GM08714 (cell line): ENCODE data around the gene PGM5.
A peak's percentile ranks its signal among the peaks of the same experiment; 100 is the strongest.

Experiments used
- H3K4me3 ChIP-seq: fragments of 200-500 bp; sonication (Bioruptor generic); 2 replicates; pipeline ENCODE4 v1.5.1; 2014; ENCODE audit warnings: mild to moderate bottlenecking, low read length, inconsistent platforms
- ZNF274 ChIP-seq: IDR thresholded peaks from 2 replicates; pipeline ENCODE4 v1.6.1; 2012; ENCODE audit warnings: mild to moderate bottlenecking, low read depth, low read length

Gene PGM5

DNA sequence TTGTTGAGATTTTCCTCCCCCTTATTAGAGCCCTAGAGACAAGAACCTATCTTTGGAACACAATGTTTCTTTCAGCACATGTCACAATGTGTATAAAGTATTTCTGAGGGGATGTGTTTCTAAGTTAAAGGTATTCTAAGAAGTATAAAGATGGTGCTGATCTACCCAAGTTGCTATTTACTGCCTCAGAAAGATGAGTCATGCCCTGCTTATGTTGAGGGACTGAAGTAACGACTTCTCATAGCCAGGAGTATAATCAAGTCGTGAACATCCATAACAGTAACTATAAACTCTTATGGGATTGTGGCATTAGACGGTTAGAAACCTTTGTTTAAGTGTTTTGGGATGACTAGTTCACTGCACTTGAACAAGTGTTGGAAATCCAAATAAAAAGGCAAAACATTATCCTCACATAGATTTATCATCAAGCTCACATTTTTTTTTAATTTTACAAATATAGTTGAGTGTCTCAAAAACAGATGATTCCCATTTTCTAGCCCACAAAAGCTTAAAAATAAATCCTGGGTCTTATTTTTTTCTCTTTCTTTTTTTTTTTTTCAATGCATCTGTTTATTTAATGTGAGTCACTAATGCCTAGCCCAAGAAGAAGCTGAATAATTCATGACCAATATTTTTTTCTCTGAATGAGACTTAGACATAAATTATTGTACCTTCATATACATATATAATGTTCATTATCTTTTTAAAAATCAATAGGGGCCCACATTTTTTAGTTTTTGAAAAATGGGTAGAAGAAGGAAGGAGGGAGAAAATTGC, 196.5 kb downstream of the PGM5 start:
- no peak for TF ChIP-seq ZNF274
- H3K4me3 ChIP-seq = no peak overlapping the region

DNA sequence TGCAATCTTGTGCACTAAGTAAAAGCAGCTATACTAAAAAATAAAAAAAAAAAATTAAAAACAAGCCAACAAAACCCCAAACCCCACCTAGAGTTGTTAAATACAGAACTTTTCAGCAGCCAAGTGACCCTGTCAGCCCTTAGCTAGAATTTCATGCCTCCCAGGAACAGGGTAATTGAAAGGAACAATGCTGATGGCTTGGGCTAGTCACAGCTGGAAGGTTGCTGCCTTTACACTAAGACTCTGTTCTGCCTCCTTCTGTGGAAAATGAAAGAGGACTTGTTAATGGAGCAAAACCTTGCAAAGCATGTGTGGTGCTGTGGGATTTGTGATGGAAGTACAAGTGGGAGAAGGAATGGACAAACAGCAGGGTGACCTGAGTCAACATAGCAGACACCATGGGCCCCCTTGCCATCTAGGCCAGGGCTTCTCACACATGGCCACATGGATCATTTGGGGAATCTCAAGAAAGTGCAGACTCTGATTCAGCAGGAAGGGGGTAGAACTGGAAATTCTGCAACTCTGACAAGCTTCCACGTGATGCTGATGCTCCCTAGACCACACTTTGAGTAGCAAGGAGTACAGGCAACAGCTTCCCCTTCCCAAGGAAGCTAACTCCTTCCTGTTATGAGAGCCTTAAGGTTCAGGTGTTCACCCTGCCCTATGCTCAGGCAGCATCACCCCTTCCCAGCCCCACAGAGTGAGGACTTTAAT, 199.2 kb downstream of the PGM5 start:
- H3K4me3 ChIP-seq = no peak overlapping the region
- TF ChIP-seq ZNF274 = no peak

DNA sequence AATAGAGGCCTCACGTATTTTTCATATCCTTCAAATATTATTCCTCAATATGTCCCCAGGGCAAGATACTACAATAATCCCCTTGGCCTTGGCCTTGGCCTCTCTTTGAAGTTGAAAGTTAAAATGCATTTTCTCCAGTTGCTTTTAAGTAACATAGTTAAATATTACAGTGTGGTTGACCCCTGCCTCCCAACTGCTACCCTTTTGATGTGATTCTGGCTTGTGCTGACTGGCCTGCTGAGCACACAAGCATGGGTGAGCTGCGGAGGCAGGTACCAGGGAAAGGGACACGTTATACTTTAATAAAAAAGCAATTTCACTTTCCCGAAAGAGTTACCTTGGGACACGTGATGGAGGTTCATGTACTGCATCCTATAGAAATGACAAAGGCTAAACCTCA, 202.1 kb downstream of the PGM5 start:
- no peak for TF ChIP-seq ZNF274
- no peak overlapping the region for H3K4me3 ChIP-seq

DNA sequence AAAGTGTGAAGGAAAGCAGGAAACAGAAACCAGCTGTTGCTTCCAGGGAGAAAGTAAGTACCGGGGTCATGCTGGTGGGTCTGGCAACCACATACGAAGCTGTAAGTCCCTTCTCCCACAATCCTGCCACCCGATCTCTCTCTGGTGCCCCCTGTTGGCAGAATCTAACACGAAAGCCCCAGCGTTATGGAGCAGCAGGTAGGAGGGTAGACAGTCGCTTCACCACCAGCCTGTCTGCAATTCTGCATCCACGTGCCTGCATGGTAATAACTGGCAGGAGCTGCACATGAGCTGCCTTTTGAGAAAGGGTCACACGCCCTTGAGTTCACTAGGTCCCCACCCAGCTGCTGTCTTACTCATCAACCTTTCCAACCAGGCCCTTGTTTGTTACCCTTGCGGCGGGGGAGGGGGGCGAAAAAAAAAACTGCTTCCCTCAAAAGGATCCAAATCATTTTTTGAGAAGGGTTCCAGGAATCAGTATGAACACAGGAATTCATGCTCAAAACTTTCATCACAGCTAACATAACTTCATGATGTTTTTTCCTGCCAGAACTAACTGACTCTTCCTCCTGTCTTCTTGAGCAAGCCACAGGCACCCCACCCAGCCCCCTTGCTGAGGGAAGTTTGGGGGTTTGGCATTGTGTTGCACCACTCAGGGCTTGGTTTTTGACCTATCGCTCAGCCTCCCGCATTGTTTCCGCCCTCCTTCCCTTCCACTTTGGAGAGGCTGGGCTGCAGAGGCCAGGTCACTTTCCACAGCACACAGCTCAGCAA, 203.8 kb downstream of the PGM5 start:
- no peak overlapping the region for H3K4me3 ChIP-seq
- TF ChIP-seq ZNF274 = no peak

DNA sequence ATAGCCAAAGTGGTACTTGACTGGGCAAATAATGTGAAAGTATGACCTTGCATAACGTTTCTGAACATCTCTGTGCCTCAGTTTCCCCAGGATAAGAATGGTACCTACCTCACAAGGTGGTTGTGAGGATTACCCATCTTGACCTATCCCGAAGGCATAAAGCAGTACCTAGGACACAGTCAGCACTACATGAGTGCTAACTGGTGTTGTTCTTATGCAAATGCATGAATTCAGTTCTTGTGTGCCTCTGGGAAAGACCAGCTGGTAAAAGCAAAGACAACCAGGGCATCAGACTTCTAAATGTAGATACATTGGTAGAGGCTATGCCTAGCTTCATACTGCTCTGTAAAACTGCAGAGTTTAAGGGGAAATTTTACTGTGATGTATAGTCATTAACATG, 206.1 kb downstream of the PGM5 start:
- no peak overlapping the region for H3K4me3 ChIP-seq
- no peak for TF ChIP-seq ZNF274

DNA sequence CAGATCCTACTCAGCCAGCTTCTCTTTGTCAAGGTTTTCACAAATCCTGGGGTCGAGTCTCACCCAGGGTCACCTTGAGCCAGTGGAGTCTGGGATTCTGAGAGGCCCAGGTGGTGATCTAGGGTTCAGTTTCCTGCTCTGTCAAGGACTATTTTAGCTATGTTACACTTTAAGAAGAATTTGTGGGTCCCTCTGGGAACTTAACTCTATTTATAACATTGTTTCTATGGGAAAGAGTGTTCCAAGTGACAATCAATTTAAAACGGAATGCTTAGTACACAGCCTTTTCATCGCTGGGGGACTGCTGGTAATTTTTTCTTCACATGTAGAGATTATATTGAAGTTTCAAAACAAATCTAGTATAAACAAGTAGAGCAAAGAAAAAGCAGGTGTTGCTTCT, 211.2 kb downstream of the PGM5 start:
- TF ChIP-seq ZNF274 = no peak
- no peak overlapping the region for H3K4me3 ChIP-seq

DNA sequence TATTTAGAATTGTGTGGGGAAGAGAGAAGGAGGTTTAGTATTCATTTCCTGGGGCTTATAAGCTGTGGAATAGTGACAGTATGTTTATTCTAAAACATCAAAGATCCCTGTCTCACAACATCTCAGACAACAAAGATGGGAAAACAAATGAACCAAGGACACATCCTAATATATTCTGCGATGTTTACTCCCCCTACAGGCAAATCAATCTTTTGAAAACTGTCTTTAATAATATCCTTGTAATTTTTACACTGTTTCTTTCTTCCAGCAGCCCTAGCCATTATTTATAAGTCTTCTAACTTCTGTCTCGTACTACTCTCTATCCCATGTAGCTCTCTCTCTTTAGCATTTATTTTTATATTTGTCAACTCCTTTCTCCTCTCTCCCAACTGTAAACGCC, 217.7 kb downstream of the PGM5 start:
- TF ChIP-seq ZNF274 = no peak
- no peak overlapping the region for H3K4me3 ChIP-seq

DNA sequence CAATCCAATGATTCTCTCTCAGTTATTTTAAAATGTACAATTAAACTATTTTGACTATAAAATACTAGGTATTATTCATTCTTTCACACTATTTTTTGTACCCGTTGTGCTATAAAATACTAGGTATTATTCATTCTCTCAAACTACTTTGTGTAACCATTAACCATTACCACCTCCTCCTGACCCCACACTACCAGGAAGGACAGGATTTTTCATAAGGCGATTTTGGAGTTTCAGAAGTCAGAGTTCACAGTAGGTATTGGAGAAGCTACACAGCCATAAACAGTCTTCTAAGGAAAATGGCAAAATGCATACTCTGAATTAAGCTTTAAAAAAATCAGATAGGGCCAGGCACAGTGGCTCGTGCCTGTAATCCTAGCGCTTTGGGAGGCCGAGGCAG, 219.4 kb downstream of the PGM5 start:
- no peak for TF ChIP-seq ZNF274
- H3K4me3 ChIP-seq = no peak overlapping the region

DNA sequence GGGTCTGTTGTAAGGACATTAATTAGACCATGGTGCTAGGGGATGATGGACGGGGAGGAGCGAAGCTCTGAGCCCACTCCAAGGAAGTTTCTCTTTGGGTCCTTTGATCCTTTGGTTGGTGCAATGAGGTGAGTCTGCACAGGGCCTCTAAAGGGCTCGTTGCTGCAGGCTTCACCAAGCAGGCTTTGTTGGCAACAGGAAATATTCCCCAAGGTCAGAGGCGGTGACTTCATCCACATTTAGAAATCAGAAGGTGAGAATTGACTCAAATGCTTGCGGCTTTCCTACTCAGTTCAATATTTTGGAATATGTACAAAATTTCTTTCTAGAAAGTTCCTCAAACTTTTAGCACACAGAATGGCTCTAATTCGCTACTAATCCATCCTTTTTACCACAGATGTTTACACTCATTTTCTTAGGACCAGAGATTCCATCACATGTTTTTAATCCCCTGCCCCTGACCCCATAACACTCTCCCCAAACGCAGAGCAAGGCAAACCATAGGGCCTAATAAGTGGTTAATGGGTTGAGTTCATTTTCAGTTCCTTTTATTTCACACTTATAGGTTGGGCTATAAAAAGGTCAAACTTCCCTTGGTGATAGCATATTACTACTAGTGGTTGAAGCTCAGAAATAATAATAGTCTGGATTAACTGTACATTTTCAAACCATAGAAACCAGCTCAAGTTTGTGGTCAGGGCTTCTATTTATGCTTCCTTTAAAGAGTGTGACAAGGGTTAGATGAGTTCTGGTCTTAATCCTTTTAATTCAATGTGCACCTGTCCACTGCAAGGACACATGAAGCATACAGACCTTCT, 221.6 kb downstream of the PGM5 start:
- TF ChIP-seq ZNF274 = no peak
- H3K4me3 ChIP-seq = peak overlapping the region; percentile 47; the same call in 1 of the 2 replicates
